HG02852 (cell line): Measurements from ENCODE around the gene CD248.
A peak's percentile ranks its signal among the peaks of the same experiment; 100 is the strongest.
"Not testable (repeated sequence)": the region's sequence is repeated elsewhere in the genome, so short reads cannot be mapped to it uniquely, and the experiment has no call there.

Source experiments
- ATAC-seq: cut with Tn5 transposase; IDR thresholded peaks from one replicate; pipeline ENCODE4 v1.9.1; 2021; ENCODE audit warnings: mild to moderate bottlenecking, moderate library complexity; ENCODE audit not compliant: unreplicated experiment

Gene CD248

DNA sequence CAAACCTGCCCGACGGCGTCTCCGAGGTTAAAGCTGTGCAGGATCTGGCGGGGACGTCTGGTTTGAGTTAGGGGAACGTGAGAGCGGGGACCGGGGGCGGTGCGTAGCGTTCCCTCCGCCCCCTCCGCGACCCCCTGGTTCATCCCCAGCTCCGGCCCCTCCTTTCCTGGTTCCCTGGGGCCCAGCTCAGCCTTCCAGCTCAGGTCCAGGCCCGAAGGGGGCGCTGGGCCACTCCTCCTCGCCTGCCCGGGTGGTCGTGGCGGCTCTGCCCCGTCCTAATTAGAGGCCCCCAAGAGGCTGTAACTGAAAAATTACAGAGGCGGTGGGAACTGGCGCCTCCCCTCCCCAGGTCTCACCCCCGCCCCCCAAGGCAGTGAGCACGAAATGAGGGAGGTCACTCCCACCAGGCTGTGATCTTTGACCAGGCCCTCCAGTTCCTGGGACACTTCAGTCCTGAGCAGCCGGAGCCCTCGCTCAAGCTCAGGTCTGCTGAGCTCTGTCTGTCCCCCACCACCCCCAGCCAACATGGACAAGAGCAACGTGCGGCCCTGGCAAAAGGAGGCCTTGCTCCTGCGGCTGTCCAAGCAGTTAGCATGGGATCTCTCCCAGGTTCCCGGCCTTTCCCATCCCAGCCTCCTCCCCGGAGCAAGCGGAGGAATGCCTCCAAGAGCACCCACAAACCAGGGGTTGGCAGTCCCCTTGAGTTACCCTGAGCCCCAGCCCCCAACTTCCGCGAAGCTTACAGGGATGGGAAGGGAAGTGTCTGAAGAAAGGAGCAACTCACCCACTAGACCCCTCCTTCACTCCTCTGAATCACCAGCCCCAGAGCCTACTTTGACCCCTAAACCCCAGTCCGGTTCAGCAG, 3.3 kb downstream of the CD248 start:
- ATAC-seq, result no peak

DNA sequence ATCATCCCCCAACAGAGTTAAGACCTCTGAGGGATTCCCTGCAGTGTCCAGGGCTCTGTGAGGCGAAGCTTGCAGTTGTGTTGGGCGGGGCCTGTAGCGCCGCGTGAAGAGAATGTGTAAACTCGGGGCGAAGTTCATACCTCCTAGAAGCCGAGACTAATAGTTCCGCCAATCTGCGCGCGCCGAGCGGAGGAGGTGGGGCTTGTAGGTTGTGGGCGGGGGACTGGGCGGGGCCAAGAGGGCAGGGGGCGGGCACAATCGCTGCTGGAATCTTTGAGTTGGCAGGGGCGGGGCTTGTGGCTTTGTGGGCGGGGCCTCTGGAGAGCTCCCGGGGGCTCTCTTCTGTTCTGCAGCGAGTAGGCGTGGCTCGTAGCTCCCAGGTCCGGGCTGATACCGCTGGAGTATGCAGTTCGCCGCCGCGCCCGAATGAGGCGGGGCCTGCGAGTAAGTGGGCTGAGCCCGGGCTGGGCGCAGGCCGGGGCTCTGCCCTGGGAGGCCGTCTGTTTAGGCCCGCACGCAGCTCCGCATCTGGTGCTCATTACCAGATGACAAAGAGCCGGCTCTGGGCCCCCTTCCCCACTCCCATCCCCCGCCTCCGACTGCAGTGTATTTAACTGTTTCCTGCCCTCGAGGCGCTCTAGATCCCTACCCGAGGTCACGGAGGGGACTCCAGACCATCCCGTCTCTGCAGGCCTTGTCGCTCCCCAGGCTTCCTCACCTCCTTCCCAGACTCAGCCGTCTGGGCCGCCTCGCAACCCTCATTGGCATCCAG, 4.1 kb downstream of the CD248 start:
- peak; percentile 52 for ATAC-seq

GRCh38 chr11:66311965-66312548, 4.8 kb downstream of the CD248 start:
- peak; percentile 63 for ATAC-seq

GRCh38 chr11:66311470-66311964, 5.3 kb downstream of the CD248 start:
- no peak for ATAC-seq

GRCh38 chr11:66310803-66311440, 5.9 kb downstream of the CD248 start:
- not testable (repeated sequence) for ATAC-seq

- ATAC-seq, result no peak
Observed at GRCh38 chr11:66310324-66310723, 6.5 kb downstream of the CD248 start.

GRCh38 chr11:66309475-66309874, 7.4 kb downstream of the CD248 start:
- ATAC-seq, result no peak

DNA sequence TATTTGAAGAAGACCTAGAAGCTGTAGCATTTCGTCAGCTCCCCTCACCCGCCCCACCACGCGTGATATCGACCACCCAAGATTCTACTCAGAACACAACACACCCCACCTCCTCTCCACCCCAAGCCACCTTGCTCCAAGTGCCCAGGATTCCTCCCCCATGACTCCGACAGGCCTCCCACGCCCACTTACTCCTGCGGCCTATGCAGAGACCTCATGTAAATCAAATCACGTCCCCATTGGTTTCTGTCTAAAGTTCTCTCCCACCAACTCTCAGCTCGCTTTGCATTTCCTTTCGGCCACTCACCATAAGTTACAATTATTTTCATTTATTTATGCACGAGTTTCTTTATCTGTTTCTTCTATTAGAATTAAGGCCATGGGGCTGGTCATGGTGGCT, 14.2 kb downstream of the CD248 start:
- no peak for ATAC-seq

DNA sequence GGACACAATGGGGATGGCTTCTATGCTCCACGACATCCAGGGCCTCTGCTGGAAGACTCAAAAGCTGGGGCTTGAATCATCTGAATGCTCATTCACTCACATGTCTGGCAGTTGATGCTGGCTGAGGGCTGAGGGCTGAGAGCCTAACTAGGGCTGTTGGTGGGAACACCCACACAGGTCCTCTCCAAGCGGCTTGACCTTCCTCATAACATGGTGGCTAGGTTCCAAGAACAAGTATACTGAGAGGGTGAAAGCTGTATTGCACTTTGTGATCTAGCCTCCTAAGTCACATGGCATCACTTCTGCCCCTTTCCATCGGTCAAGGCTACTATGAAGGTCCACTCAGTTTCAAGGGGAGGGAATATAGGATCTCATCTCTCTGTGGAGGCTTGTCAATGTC, 17.7 kb downstream of the CD248 start:
- ATAC-seq, result no peak

- ATAC-seq, result no peak
Observed at GRCh38 chr11:66297610-66298009, 19.2 kb downstream of the CD248 start.

DNA sequence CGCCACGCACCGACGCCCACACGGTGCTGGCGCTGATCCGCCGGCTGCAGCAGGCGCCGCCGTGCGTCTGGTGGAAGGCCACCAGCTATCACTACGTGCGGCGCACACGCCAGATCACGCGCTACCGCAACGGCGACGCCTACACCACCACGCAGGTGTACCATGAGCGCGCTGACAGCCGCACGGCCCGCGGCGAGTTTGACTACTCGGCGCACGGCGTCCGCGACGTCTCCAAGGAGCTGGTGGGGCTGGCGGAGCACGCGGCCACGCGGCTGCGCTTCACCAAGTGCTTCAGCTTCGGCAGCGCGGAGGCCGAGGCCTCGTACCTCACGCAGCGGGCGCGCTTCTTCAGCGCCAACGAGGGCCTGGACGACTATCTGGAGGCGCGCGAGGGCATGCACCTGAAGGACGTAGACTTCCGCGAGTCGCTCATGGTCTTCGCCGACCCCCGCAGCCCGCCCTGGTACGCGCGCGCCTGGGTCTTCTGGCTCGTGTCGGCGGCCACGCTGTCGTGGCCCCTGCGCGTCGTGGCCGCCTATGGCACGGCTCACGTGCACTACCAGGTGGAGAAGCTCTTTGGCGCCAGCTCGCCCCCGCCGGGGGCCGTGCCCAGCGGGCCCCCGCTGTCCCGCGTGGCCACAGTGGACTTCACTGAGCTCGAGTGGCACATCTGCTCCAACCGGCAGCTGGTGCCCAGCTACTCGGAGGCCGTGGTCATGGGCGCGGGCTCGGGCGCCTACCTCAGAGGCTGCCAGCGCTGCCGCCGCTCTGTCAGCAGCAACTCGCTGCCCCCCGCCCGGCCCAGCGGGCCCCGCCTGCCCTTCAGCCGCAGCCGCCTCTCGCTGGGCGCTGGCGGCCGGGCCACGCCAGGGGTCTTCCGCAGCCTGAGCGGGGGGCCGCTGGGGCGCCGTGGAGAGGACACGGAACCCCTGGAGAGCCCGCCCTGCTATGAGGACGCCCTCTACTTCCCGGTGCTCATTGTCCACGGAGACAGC, 21.9 kb downstream of the CD248 start:
- ATAC-seq, result no peak

DNA sequence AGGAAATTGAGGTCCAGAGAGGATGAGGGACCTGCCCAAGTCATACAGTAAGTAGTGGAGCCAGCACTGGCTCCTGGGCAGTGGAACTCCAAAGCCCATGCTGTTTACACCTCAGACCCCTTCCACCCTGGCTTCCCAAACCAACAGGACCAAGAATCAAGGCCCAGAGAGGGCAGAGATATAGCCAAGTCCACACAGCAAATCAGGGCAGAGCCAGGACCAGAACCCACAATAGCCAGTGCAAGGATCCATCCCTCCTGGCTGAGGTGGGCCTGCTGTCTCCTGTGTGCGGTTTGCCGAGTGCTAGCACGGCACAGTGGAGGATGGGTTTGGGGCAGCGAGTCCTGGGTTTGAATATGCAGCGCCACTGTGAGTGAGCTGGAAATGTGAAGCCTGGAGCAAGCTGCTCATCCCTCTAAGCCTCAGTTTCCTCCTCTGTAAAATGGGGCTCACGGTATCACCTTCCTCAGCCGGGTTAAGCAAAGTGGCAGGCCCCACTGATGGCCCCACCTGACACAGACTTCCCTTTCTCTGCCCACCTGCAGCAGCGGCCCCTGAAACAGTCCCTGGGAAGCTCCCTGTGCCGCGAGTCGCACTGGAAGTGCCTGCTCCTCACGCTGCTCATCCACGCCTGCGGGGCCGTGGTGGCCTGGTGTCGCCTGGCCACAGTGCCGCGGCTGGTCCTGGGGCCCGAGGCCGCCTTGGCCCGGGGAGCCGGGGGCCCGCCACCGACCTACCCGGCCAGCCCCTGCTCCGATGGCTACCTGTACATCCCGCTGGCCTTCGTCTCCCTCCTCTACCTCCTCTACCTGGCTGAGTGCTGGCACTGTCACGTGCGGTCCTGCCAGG, 22.8 kb downstream of the CD248 start:
- ATAC-seq, result no peak

DNA sequence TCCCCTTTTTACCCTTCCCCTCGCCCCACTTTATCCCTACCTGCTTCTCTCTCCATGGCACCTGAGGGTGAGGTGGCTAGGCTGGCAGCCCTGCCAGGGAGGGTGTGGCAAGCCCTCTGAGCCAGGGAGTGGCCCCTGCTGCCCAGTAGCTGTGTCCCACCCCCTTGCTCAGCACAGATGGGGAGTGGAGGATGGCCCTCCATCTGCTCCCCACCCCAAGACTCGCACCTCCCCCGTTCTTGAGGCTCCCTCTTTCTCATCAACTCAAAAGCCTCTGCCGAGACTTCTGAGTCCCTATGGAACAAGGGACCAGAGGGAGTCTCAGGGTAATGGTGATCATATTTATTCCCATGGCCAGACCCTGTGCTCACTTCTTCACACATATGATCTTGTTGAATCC, 23.5 kb downstream of the CD248 start:
- ATAC-seq, result no peak

DNA sequence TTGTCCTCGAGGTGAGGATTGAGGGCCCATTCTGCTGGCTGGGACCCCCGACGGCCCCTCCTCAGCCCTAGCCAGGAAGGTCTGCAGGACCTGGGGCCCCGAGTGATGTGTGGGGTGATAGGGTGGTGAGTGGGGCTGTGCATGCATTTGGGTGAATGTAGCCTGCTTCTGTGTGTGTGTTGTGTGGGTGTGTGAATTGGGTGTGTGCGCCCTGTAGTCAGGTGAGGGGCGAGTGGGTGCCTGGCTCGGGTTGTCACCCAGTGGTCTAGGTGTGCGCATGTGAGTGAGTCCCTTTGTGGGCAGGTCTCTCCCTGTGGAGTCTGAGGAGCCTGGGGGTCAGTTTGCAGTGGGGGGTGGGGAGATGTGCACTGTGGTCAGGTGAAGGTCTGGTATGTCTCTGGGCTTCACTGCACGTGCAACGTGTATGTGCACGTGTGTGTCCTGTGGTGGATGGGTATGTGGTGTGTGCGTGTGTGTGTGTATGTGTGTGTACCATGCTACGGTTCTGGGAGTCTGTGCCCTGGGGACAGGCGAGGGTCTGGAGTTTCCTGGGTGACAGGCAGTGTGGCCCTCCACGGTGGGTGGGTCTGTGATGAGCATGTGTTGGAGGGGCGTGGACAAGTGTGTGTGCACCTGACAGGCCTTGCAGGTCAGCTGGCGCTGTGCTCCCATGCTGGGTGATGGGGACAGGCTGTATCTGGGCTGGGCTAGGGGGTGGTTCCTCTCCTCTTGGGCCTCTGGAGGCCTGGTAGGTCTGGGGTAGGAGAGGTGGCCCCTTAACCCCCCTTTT, 24.1 kb downstream of the CD248 start:
- no peak for ATAC-seq

- ATAC-seq, result no peak
Observed at GRCh38 chr11:66291706-66292542, 24.9 kb downstream of the CD248 start, which contains the start of gene TMEM151A. Gene TMEM151A (plus strand): TSS chr11:66291894. CDS start chr11:66292014, 120 bp downstream.

- ATAC-seq, result no peak
Observed at GRCh38 chr11:66291303-66291705, 25.5 kb downstream of the CD248 start.

DNA sequence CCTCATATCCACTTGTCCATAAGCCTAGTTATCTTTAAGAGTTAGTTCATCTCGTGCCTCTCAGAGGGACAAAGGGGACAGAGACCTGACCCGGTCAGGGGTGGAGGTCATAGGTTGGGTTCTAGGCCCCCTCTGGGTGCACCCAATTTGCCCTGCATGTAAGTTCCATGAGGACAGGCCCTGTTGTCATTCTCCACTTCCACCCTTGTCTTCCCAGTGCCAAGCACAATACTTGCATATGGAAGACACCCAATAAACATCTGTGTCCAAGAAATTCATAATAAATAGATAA, 26.6 kb downstream of the CD248 start:
- no peak for ATAC-seq
